Natural killer cell (primary cell): ENCODE measurements around the gene CMTM8. TPM values are rescaled to one million over a fixed set of nuclear protein-coding genes. Genes with fewer than 3 reads are reported as not detected.

Experiments
- ATAC-seq, 3 donors: fragments of 150-1000 bp in 2 of 3; fragments of 200-7000 bp in 1 of 3; cut with Tn5 transposase; 1 replicate in 1 of 3; 2 replicates in 2 of 3; pipeline ENCODE4 v1.10.0; 2021; ENCODE audit warnings: mild to moderate bottlenecking in 2 of 3, moderate library complexity in 2 of 3
- DNase-seq, 2 donors: peaks; one replicate each; pipeline versions ENCODE4 v3.0.0 to v3.0.0-alpha.2; 2013 to 2021; ENCODE audit warnings: mixed read lengths in 1 of 2
- H3K27ac ChIP-seq: one replicate; pipeline ENCODE4 v1.5.1; 2013; ENCODE audit warnings: mild to moderate bottlenecking, low read length
- H3K27me3 ChIP-seq: one replicate; pipeline ENCODE4 v1.6.1; 2013; ENCODE audit warnings: low read length; ENCODE audit not compliant: control insufficient read depth, insufficient read depth
- H3K36me3 ChIP-seq: one replicate; pipeline ENCODE4 v1.6.1; 2013; ENCODE audit warnings: low read length; ENCODE audit not compliant: control insufficient read depth, insufficient read depth
- H3K4me1 ChIP-seq: one replicate; pipeline ENCODE4 v1.6.1; 2013; ENCODE audit warnings: low read length; ENCODE audit not compliant: control insufficient read depth, insufficient read depth
- H3K4me3 ChIP-seq: one replicate; pipeline ENCODE4 v1.5.1; 2013; ENCODE audit warnings: low read length
- H3K9me3 ChIP-seq: one replicate; pipeline ENCODE4 v1.6.1; 2013; ENCODE audit warnings: low read length; ENCODE audit not compliant: control insufficient read depth, insufficient read depth
- H3K27ac Mint-ChIP-seq, 2 donors: one replicate each; pipeline ENCODE4 v1.8.0; 2022; ENCODE audit warnings: mild to moderate bottlenecking in 2 of 2, mixed read lengths in 2 of 2, moderate library complexity in 1 of 2
- H3K27me3 Mint-ChIP-seq, 2 donors: one replicate each; pipeline ENCODE4 v1.8.0; 2022; ENCODE audit warnings: low read depth in 2 of 2, mixed read lengths in 2 of 2
- H3K36me3 Mint-ChIP-seq: one replicate; pipeline ENCODE4 v1.8.0; 2022; ENCODE audit warnings: mixed read lengths
- H3K4me1 Mint-ChIP-seq, 2 donors: one replicate each; pipeline ENCODE4 v1.8.0; 2022; ENCODE audit warnings: mixed read lengths in 2 of 2
- H3K4me3 Mint-ChIP-seq: one replicate; pipeline ENCODE4 v1.8.0; 2022; ENCODE audit warnings: mild to moderate bottlenecking, moderate library complexity, mixed read lengths
- H3K9me3 Mint-ChIP-seq, 2 donors: one replicate each; pipeline ENCODE4 v1.8.0; 2022; ENCODE audit warnings: mixed read lengths in 2 of 2
- CTCF ChIP-seq: fragments of 200-600 bp; IDR thresholded peaks from one replicate; pipeline ENCODE4 v1.8.0; 2022; ENCODE audit warnings: antibody characterized with exemption
- WGBS: methylation state at CpG from one replicate; pipeline ENCODE4 v1.1.7; 2013; ENCODE audit warnings: missing lambda C conversion rate; ENCODE audit not compliant: insufficient coverage; 5-methylcytosine and 5-hydroxymethylcytosine counted together
- intact Hi-C: fragments of 100-400 bp; cut with micrococcal nuclease; formaldehyde crosslinking; loops from one replicate; pipeline ENCODE4 v1.14.2; 2022
- total RNA-seq, 4 donors: library from RNA; stranded (reverse); fragments of 120-200 nt in 1 of 4; gene quantifications; one replicate each; pipeline versions ENCODE4 v1.2.3 to v1.2.4, GENCODE V29; 2013 to 2022

The CMTM8 gene
- total RNA-seq, 3 donors from 2014 or later (not counting 1 experiment from before 2014, with no cell fraction given), result 0.31 to 0.88 (median 0.83) TPM

GRCh38 chr3:32200490-32200889 is 38.0 kb upstream of the CMTM8 start:
- H3K4me1 ChIP-seq, result no peaks in the 10 kb centered on the region
- Mint-ChIP-seq H3K4me3 (no peak overlapping the region), H3K4me1 (no peaks in the 10 kb centered on the region), H3K27me3 (peaks cover 17 to 26% of the 10 kb centered on the region in 2 donors), H3K27ac (no peak overlapping the region), H3K36me3 (no peaks in the 10 kb centered on the region), H3K9me3 (no peaks in the 10 kb centered on the region)
- no peak overlapping the region for H3K27ac ChIP-seq
- H3K4me3 ChIP-seq, result no peak overlapping the region
- ATAC-seq (no peak), DNase-seq (no peak)
- no peaks in the 10 kb centered on the region for H3K9me3 ChIP-seq
- no peaks in the 10 kb centered on the region for H3K36me3 ChIP-seq
- no peaks in the 10 kb centered on the region for H3K27me3 ChIP-seq
- intact Hi-C loops, result no loop called here
- TF ChIP-seq CTCF, result no peak
- WGBS, result 72% methylated on average over 7 of the region's 7 CpGs

GRCh38 chr3:32200992-32201758 is 37.3 kb upstream of the CMTM8 start:
- no peak for TF ChIP-seq CTCF
- Histone ChIP-seq H3K36me3 (no peaks in the 10 kb centered on the region), H3K27me3 (no peaks in the 10 kb centered on the region), H3K27ac (no peak overlapping the region), H3K9me3 (no peaks in the 10 kb centered on the region), H3K4me3 (no peak overlapping the region), H3K4me1 (no peaks in the 10 kb centered on the region)
- H3K4me3 Mint-ChIP-seq, result no peak overlapping the region
- no peaks in the 10 kb centered on the region for H3K4me1 Mint-ChIP-seq
- no peak for DNase-seq
- H3K36me3 Mint-ChIP-seq, result no peaks in the 10 kb centered on the region
- ATAC-seq, result no peak
- 72% methylated on average over 10 of the region's 10 CpGs for WGBS
- H3K27me3 Mint-ChIP-seq, result peaks cover 20 to 26% of the 10 kb centered on the region in 2 donors
- no peaks in the 10 kb centered on the region for H3K9me3 Mint-ChIP-seq
- intact Hi-C loops, result no loop called here
- no peak overlapping the region for H3K27ac Mint-ChIP-seq

- ATAC-seq (no peak), DNase-seq (no peak)
- peaks cover 17 to 26% of the 10 kb centered on the region in 2 donors for H3K27me3 Mint-ChIP-seq
- no peak overlapping the region for H3K27ac Mint-ChIP-seq
- H3K4me1 Mint-ChIP-seq, result no peaks in the 10 kb centered on the region
- Histone ChIP-seq H3K9me3 (no peaks in the 10 kb centered on the region), H3K4me3 (no peak overlapping the region), H3K27ac (no peak overlapping the region), H3K36me3 (no peaks in the 10 kb centered on the region), H3K4me1 (no peaks in the 10 kb centered on the region), H3K27me3 (no peaks in the 10 kb centered on the region)
- intact Hi-C loops, result no loop called here
- no peaks in the 10 kb centered on the region for H3K36me3 Mint-ChIP-seq
- H3K9me3 Mint-ChIP-seq, result no peaks in the 10 kb centered on the region
- TF ChIP-seq CTCF, result no peak
- 100% methylated on average over 1 of the region's 1 CpG for WGBS
- H3K4me3 Mint-ChIP-seq, result no peak overlapping the region
These were observed 36.0 kb upstream of the CMTM8 start for GRCh38 chr3:32202496-32202895.

- Histone ChIP-seq H3K4me3 (no peak overlapping the region), H3K27ac (no peak overlapping the region), H3K9me3 (no peaks in the 10 kb centered on the region), H3K36me3 (no peaks in the 10 kb centered on the region), H3K4me1 (no peaks in the 10 kb centered on the region), H3K27me3 (no peaks in the 10 kb centered on the region)
- Mint-ChIP-seq H3K27ac (no peak overlapping the region), H3K4me1 (no peaks in the 10 kb centered on the region), H3K27me3 (peaks cover 20 to 22% of the 10 kb centered on the region in 2 donors), H3K4me3 (no peak overlapping the region), H3K9me3 (no peaks in the 10 kb centered on the region), H3K36me3 (no peaks in the 10 kb centered on the region)
- intact Hi-C loops, result no loop called here
- DNase-seq (no peak), ATAC-seq (no peak)
- TF ChIP-seq CTCF, result no peak
These were observed 34.6 kb upstream of the CMTM8 start for GRCh38 chr3:32203854-32204253.
